ENCODE data around the gene IRF4.

Gene IRF4

DNA sequence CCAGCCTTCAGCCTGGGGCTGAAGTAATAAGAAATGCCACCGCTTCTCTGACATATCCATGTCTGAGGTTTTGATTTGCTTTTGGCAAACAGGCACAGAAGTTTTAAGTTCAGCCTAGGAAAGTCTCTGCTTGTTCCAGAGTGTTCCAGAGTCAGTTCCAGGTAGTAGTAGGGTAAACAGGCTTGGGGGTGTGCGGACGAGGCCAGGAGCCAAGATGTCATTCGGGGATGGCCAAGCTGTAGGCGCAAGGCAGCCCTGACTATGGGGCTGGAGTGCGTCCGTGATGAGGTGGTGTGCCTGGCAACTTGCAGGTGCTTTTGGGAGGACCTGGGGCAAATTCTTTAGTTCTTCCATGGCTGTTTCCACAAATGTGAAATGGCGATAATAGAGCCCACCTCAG, 60.3 kb downstream of the IRF4 start:
- H3K4me3 ChIP-seq (ENCODE audit: low read depth, low read length): no peak overlapping the region
- no peak for TF ChIP-seq CTCF (IDR thresholded peaks at IDR 0.05; ENCODE audit: control insufficient read depth, extremely low read depth, insufficient read depth)
- DNase-seq (ENCODE audit: low read depth): no peak

DNA sequence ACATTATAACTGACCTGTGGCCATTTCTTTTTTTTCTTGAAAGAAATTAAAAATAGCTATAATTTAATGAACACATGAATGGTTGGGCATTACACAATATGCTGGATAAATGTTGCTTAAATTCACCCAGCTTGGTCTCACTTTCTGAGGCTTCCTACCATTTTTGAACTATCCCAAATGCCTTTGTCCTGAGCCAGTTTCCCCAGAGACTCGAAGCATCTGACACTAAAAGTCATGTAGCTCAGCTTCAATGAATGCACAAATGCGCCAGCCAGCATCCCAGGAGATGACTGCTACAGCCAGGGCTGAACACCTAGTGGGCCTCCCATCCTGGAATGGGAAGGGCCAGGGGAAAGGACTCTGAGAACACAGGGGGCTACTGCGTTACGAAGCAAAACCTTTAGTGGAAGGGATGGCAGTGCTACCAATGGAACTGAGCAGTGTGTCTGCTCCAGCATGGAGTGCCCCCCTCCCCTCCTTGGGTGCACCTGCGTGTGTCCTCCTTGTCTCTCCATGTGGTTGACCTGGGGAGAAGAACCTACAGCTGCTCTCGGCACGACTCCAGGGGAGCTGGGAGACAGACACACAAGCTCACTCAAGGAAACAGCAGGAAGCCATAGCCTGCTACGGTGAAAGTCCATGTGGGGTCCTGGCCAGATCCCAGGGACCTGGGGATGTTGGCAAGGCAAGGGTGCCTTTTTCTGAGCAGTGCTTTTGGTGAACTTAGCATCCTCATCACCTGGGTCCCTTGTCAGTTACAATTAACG, 60.9 kb downstream of the IRF4 start:
- no peak for DNase-seq (ENCODE audit: low read depth)
- H3K4me3 ChIP-seq (ENCODE audit: low read depth, low read length): no peak overlapping the region
- TF ChIP-seq CTCF (IDR thresholded peaks at IDR 0.05; ENCODE audit: control insufficient read depth, extremely low read depth, insufficient read depth): no peak

DNA sequence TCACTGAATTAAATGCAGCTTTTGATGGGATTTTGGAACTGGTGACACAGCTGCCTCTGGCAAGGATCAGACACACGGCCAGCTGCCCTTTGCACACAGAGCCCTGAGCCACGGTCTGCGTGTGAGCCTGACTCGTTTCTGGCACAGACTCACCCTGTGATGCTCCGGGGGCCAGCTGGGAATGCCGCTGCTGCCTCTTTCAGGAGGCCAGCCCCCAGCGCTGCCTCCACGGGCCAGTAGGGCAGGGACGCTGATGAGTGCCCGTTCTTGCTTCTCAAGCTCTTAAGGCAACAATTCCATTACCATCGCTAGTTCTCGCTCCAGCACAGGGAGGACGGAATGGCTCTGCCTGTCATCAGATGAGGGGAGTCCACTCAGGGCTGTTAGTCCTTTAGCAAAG, 61.6 kb downstream of the IRF4 start:
- H3K4me3 ChIP-seq (ENCODE audit: low read depth, low read length): no peak overlapping the region
- DNase-seq (ENCODE audit: low read depth): no peak
- TF ChIP-seq CTCF (IDR thresholded peaks at IDR 0.05; ENCODE audit: control insufficient read depth, extremely low read depth, insufficient read depth): no peak

DNA sequence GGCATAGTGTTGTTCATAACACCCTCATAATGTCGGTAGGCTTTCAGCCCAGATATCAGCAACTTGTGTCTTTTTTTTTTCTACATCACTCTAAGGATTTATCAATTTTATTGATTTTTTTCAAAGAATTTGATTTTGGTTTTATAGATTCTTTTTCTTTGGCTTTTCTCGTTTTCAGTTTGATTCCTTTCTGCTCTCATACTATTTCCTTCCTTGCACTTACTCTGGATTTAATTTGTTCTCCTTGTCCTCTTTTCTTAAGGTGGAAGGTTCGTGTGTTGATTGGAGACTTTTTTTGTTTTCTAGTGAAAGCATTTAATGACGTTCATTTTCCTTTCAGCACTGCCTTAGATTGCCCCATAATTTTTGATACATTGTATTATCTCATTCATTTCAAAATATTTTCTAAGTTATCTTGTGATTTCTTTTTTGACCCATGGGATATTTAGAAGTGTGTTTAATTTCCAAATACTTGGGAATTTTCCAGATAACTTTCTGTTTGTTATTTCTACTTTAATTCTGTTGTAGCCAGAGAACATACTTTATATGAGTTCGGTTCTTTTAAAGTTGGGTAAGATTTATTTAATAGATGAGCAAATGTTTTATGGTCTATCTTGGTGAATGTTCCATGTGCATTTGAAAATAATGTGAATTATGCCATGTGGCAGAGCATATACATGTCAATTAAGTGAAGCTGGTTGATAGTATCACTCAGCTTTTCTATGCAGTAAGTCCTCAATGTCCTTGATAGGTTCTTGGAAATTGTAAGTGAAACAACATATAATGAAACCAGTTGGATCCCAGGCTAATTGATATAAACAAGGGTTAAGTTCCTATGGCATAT, 62.8 kb downstream of the IRF4 start:
- H3K4me3 ChIP-seq (ENCODE audit: low read depth, low read length): no peak overlapping the region
- no peak for TF ChIP-seq CTCF (IDR thresholded peaks at IDR 0.05; ENCODE audit: control insufficient read depth, extremely low read depth, insufficient read depth)
- DNase-seq (ENCODE audit: low read depth): no peak

GRCh38 chr6:455006-455585, 63.5 kb downstream of the IRF4 start:
- H3K4me3 ChIP-seq (ENCODE audit: low read depth, low read length): no peak overlapping the region
- TF ChIP-seq CTCF (IDR thresholded peaks at IDR 0.05; ENCODE audit: control insufficient read depth, extremely low read depth, insufficient read depth): no peak
- DNase-seq (ENCODE audit: low read depth): no peak

GRCh38 chr6:455835-456234, 64.3 kb downstream of the IRF4 start:
- H3K4me3 ChIP-seq (ENCODE audit: low read depth, low read length): no peak overlapping the region
- no peak for TF ChIP-seq CTCF (IDR thresholded peaks at IDR 0.05; ENCODE audit: control insufficient read depth, extremely low read depth, insufficient read depth)
- no peak for DNase-seq (ENCODE audit: low read depth)
